GM04503 (cell line): Measurements from ENCODE around the gene TARS3.
"Not testable (repeated sequence)": the region's sequence is repeated elsewhere in the genome, so short reads cannot be mapped to it uniquely, and the experiment has no call there.

ENCODE experiments used
- DNase-seq: peaks from one replicate; pipeline ENCODE4 v3.0.0-alpha.2; 2012; ENCODE audit warnings: low read depth

TARS3 gene

GRCh38 chr15:101723874-101724674, at the start of gene TARS3:
TARS3 (minus strand) TSS chr15:101724473; CDS start chr15:101724387, 86 bp downstream.
- DNase-seq, result peak; percentile 34

GRCh38 chr15:101773496-101774100, 49.3 kb upstream of the TARS3 start:
- no peak for DNase-seq

GRCh38 chr15:101772921-101773320, 48.6 kb upstream of the TARS3 start:
- no peak for DNase-seq

- DNase-seq, result not testable (repeated sequence)
Observed at GRCh38 chr15:101767083-101767640, 42.9 kb upstream of the TARS3 start.

GRCh38 chr15:101765772-101766456, 41.6 kb upstream of the TARS3 start:
- no peak for DNase-seq

- not testable (repeated sequence) for DNase-seq
Observed at GRCh38 chr15:101765340-101765671, 41.0 kb upstream of the TARS3 start.

- not testable (repeated sequence) for DNase-seq
Observed at GRCh38 chr15:101764669-101765339, 40.5 kb upstream of the TARS3 start.

GRCh38 chr15:101746716-101747082, 22.4 kb upstream of the TARS3 start:
- DNase-seq, result not testable (repeated sequence)

- not testable (repeated sequence) for DNase-seq
Observed at GRCh38 chr15:101734837-101735236, 10.6 kb upstream of the TARS3 start.

GRCh38 chr15:101733545-101733944, 9.3 kb upstream of the TARS3 start:
- DNase-seq, result no peak

GRCh38 chr15:101732772-101733171, 8.5 kb upstream of the TARS3 start:
- no peak for DNase-seq

GRCh38 chr15:101731746-101732145, 7.5 kb upstream of the TARS3 start:
- no peak for DNase-seq

- DNase-seq, result no peak
Observed at GRCh38 chr15:101727186-101727585, 2.9 kb upstream of the TARS3 start.

- DNase-seq, result no peak
Observed at GRCh38 chr15:101725073-101725472, 800 bp upstream of the TARS3 start.

GRCh38 chr15:101724675-101725005, 367 bp upstream of the TARS3 start:
- no peak for DNase-seq

GRCh38 chr15:101723171-101723873, 951 bp downstream of the TARS3 start:
- no peak for DNase-seq

- no peak for DNase-seq
Observed at GRCh38 chr15:101718896-101719295, 5.4 kb downstream of the TARS3 start.

- DNase-seq, result no peak
Observed at GRCh38 chr15:101712078-101712477, 12.2 kb downstream of the TARS3 start.

- DNase-seq, result peak; percentile 42
Observed at GRCh38 chr15:101710806-101711205, 13.5 kb downstream of the TARS3 start.

- no peak for DNase-seq
Observed at GRCh38 chr15:101709466-101709865, 14.8 kb downstream of the TARS3 start.

- no peak for DNase-seq
Observed at GRCh38 chr15:101707983-101708382, 16.3 kb downstream of the TARS3 start.

- DNase-seq, result no peak
Observed at GRCh38 chr15:101702077-101702476, 22.2 kb downstream of the TARS3 start.
